DND-41 (cell line): Measurements from ENCODE around the gene PTPRN2.
"Not testable (repeated sequence)": the region's sequence is repeated elsewhere in the genome, so short reads cannot be mapped to it uniquely, and the experiment has no call there.

Source experiments
- ATAC-seq: fragments of 200-7000 bp; cut with Tn5 transposase; 3 replicates; pipeline ENCODE4 v1.9.1; 2021; ENCODE audit warnings: low read depth; ENCODE audit not compliant: insufficient read depth
- DNase-seq: peaks from one replicate; pipeline ENCODE4 v3.0.0-alpha.2; 2020
- H2AFZ ChIP-seq: 2 replicates; pipeline ENCODE4 v1.6.0; 2012; ENCODE audit warnings: low read depth, low read length
- H3K27ac ChIP-seq: 2 replicates; pipeline ENCODE4 v1.5.1; 2012; ENCODE audit warnings: low read length, inconsistent platforms
- H3K27me3 ChIP-seq: fragments of 200-600 bp; sonication (generic); 2 replicates; pipeline ENCODE4 v1.6.0; 2012; ENCODE audit warnings: low read length, mild to moderate bottlenecking, inconsistent platforms; ENCODE audit not compliant: insufficient read depth, poor library complexity
- H3K36me3 ChIP-seq: 2 replicates; pipeline ENCODE4 v1.5.1; 2012; ENCODE audit warnings: low read length, inconsistent platforms; ENCODE audit not compliant: insufficient read depth
- H3K4me1 ChIP-seq: 2 replicates; pipeline ENCODE4 v1.5.1; 2012; ENCODE audit warnings: mild to moderate bottlenecking, low read length; ENCODE audit not compliant: insufficient read depth
- H3K4me2 ChIP-seq: 2 replicates; pipeline ENCODE4 v1.6.0; 2012; ENCODE audit warnings: mild to moderate bottlenecking, moderate library complexity, low read length, inconsistent platforms; ENCODE audit not compliant: insufficient read depth
- H3K4me3 ChIP-seq, 2 experiments: fragments of 200-600 bp in 1 of 2; shearing (Covaris generic) in 1 of 2; 2 replicates each; pipeline ENCODE4 v1.5.1; 2012 to 2016; ENCODE audit warnings: inconsistent platforms in 2 of 2, low read length in 2 of 2, mild to moderate bottlenecking in 2 of 2, low read depth in 1 of 2, moderate library complexity in 1 of 2
- H3K79me2 ChIP-seq: 2 replicates; pipeline ENCODE4 v1.6.0; 2012; ENCODE audit warnings: low read length, inconsistent platforms; ENCODE audit not compliant: insufficient read depth
- H3K9ac ChIP-seq: 2 replicates; pipeline ENCODE4 v1.6.0; 2012; ENCODE audit warnings: low read depth, mild to moderate bottlenecking, inconsistent platforms, low read length, moderate library complexity
- H3K9me3 ChIP-seq: 2 replicates; pipeline ENCODE4 v1.5.1; 2012; ENCODE audit warnings: low read length, moderate library complexity, mild to moderate bottlenecking, inconsistent platforms; ENCODE audit not compliant: insufficient read depth, severe bottlenecking
- H4K20me1 ChIP-seq: 2 replicates; pipeline ENCODE4 v1.6.0; 2012; ENCODE audit warnings: low read length; ENCODE audit not compliant: insufficient read depth
- CTCF ChIP-seq: IDR thresholded peaks from 2 replicates; pipeline ENCODE4 v1.5.1; 2012; ENCODE audit warnings: borderline replicate concordance, low read length, moderate library complexity, mild to moderate bottlenecking; ENCODE audit not compliant: poor library complexity, severe bottlenecking; ENCODE audit errors: extremely low read depth
- EZH2 ChIP-seq: IDR thresholded peaks from 3 replicates; pipeline ENCODE4 v1.6.1; 2012; ENCODE audit warnings: borderline replicate concordance, low read depth, mild to moderate bottlenecking, moderate library complexity, low read length, inconsistent platforms; ENCODE audit not compliant: severe bottlenecking

PTPRN2 gene

GRCh38 chr7:157983502-157984422 lies 603.9 kb downstream of the PTPRN2 start:
- H3K27me3 ChIP-seq, result peaks cover 2% of the 10 kb centered on the region
- no peak overlapping the region for H3K27ac ChIP-seq
- ATAC-seq (no peak), DNase-seq (no peak)
- no peaks in the 10 kb centered on the region for H3K9me3 ChIP-seq
- H4K20me1 ChIP-seq, result no peaks in the 10 kb centered on the region
- no peak overlapping the region for H2AFZ ChIP-seq
- no peak overlapping the region for H3K9ac ChIP-seq
- H3K36me3 ChIP-seq, result no peaks in the 10 kb centered on the region
- TF ChIP-seq CTCF, result no peak
- no peak for TF ChIP-seq EZH2
- no peaks in the 10 kb centered on the region for H3K79me2 ChIP-seq
- H3K4me2 ChIP-seq, result no peak overlapping the region
- H3K4me3 ChIP-seq, result no peak overlapping the region
- H3K4me1 ChIP-seq, result no peaks in the 10 kb centered on the region

- H3K4me1 ChIP-seq, result no peaks in the 10 kb centered on the region
- H3K36me3 ChIP-seq, result no peaks in the 10 kb centered on the region
- H3K4me3 ChIP-seq, result no peak overlapping the region
- no peak overlapping the region for H3K9ac ChIP-seq
- H3K27ac ChIP-seq, result no peak overlapping the region
- H2AFZ ChIP-seq, result no peak overlapping the region
- no peak overlapping the region for H3K4me2 ChIP-seq
- H3K79me2 ChIP-seq, result no peaks in the 10 kb centered on the region
- H3K27me3 ChIP-seq, result no peaks in the 10 kb centered on the region
- no peaks in the 10 kb centered on the region for H3K9me3 ChIP-seq
- DNase-seq, result no peak
- ATAC-seq, result no peak
- TF ChIP-seq CTCF (no peak), EZH2 (no peak)
- no peaks in the 10 kb centered on the region for H4K20me1 ChIP-seq
Observed at GRCh38 chr7:157981778-157982177, 605.8 kb downstream of the PTPRN2 start.

- H3K4me2 ChIP-seq, result no peak overlapping the region
- H3K27me3 ChIP-seq, result no peaks in the 10 kb centered on the region
- no peak overlapping the region for H3K4me3 ChIP-seq
- no peak for TF ChIP-seq EZH2
- no peak for TF ChIP-seq CTCF
- DNase-seq (no peak), ATAC-seq (no peak)
- H3K9me3 ChIP-seq, result no peaks in the 10 kb centered on the region
- no peak overlapping the region for H2AFZ ChIP-seq
- no peak overlapping the region for H3K9ac ChIP-seq
- H4K20me1 ChIP-seq, result no peaks in the 10 kb centered on the region
- H3K27ac ChIP-seq, result no peak overlapping the region
- no peaks in the 10 kb centered on the region for H3K4me1 ChIP-seq
- no peaks in the 10 kb centered on the region for H3K79me2 ChIP-seq
- H3K36me3 ChIP-seq, result no peaks in the 10 kb centered on the region
Observed at GRCh38 chr7:157980774-157981173, 606.8 kb downstream of the PTPRN2 start.

GRCh38 chr7:157980341-157980731 lies 607.3 kb downstream of the PTPRN2 start:
- H3K79me2 ChIP-seq, ATAC-seq, H3K4me3 ChIP-seq, H3K9me3 ChIP-seq, H3K4me2 ChIP-seq, H3K27me3 ChIP-seq, H4K20me1 ChIP-seq, H3K27ac ChIP-seq, H3K36me3 ChIP-seq, H3K4me1 ChIP-seq, H2AFZ ChIP-seq, DNase-seq, H3K9ac ChIP-seq: not testable (repeated sequence)
